Ascending aorta (tissue), 2 donors: ENCODE measurements around the gene SFMBT2. TPM values are rescaled to one million over a fixed set of nuclear protein-coding genes. Genes with fewer than 3 reads are reported as not detected.

Experiments used
- DNase-seq, 2 donors: peaks; one replicate each; pipeline ENCODE4 v3.0.0-alpha.2; 2019; ENCODE audit warnings: low spot score in 2 of 2
- H3K27ac ChIP-seq, 2 donors: fragments of 200-600 bp; sonication (generic); one replicate each; pipeline ENCODE4 v1.5.1; 2016 to 2017; ENCODE audit warnings: mild to moderate bottlenecking in 1 of 2
- H3K27me3 ChIP-seq: fragments of 200-600 bp; sonication (generic); one replicate; pipeline ENCODE4 v1.5.1; 2017
- H3K36me3 ChIP-seq, 2 donors: fragments of 200-600 bp; sonication (generic); one replicate each; pipeline ENCODE4 v1.5.1; 2016
- H3K4me1 ChIP-seq, 2 donors: fragments of 200-600 bp; sonication (generic); one replicate each; pipeline ENCODE4 v1.5.1; 2016 to 2017; ENCODE audit warnings: mild to moderate bottlenecking in 1 of 2
- H3K4me3 ChIP-seq, 2 donors: fragments of 200-600 bp; sonication (generic); one replicate each; pipeline ENCODE4 v1.5.1; 2016 to 2017; ENCODE audit warnings: mild to moderate bottlenecking in 1 of 2
- H3K9me3 ChIP-seq, 2 donors: fragments of 200-600 bp; sonication (generic); one replicate each; pipeline ENCODE4 v1.5.1; 2016
- intact Hi-C: fragments of 100-400 bp; cut with DNase I; formaldehyde crosslinking; loops from one replicate; pipeline ENCODE4 v1.15.1; 2023
- total RNA-seq: library from RNA; depleted of rRNA; stranded (reverse); fragments of >200 nt; gene quantifications from one replicate; pipeline ENCODE4 v1.1.0, GENCODE V29; 2016
- TF ChIP-seq, protein P1 (sequence below), 3 experiments: fragments of 200-600 bp in 2 of 3; fragments of 450-650 bp in 1 of 3; sonication (generic) in 2 of 3; IDR thresholded peaks; one replicate each; pipeline ENCODE4 v1.5.1; 2016 to 2019; ENCODE audit warnings: antibody characterized with exemption in 3 of 3, mild to moderate bottlenecking in 1 of 3, moderate library complexity in 1 of 3

The SFMBT2 gene
- total RNA-seq, 1 donor from 2014 or later: 2.2 TPM

DNA sequence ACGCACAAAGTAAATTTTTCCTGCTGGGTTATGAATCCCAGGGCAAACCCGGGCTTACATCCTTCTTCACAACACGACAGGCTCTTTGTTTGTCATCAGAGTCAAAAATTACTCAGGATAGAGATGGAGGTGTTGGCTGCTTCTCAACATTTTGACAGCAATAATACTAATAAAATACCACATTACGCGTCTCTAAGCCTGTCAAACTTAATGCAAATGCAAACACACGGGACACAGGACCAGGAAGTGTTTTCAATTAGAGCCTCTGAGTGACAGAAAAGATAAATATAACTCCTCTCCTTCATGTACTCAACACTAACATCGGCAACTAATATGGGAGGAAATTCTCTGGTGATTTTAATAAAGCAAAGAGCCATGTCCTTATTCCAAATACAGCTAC is 128.4 kb downstream of the SFMBT2 start:
- H3K27me3 ChIP-seq: no peaks in the 10 kb centered on the region
- H3K9me3 ChIP-seq: no peaks in the 10 kb centered on the region
- H3K36me3 ChIP-seq: no peaks in the 10 kb centered on the region
- TF ChIP-seq, protein P1, sequence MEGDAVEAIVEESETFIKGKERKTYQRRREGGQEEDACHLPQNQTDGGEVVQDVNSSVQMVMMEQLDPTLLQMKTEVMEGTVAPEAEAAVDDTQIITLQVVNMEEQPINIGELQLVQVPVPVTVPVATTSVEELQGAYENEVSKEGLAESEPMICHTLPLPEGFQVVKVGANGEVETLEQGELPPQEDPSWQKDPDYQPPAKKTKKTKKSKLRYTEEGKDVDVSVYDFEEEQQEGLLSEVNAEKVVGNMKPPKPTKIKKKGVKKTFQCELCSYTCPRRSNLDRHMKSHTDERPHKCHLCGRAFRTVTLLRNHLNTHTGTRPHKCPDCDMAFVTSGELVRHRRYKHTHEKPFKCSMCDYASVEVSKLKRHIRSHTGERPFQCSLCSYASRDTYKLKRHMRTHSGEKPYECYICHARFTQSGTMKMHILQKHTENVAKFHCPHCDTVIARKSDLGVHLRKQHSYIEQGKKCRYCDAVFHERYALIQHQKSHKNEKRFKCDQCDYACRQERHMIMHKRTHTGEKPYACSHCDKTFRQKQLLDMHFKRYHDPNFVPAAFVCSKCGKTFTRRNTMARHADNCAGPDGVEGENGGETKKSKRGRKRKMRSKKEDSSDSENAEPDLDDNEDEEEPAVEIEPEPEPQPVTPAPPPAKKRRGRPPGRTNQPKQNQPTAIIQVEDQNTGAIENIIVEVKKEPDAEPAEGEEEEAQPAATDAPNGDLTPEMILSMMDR (IDR thresholded peaks at IDR 0.05): no peak
- intact Hi-C loops: no loop called here
- no peak for DNase-seq
- no peak overlapping the region for H3K27ac ChIP-seq
- H3K4me1 ChIP-seq: no peaks in the 10 kb centered on the region
- no peak overlapping the region for H3K4me3 ChIP-seq

DNA sequence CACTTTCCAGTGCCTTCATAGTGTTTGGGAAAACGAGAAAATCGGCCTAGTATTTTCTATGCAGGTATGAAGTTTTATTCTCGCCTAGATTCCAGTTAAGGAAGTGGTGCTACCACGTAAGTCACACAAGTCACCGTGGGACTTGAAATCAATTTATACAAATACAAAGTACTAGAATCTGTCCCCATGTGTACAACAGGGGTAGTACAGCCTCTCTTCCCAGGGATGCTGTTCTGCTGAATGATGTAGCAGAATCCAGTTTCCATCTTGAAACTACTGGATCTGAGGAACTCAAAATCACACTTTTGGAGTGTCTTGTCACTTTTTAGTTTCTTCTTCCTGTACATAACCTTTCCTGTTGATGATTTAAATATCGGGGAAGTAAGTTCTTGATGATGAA is 129.4 kb downstream of the SFMBT2 start:
- H3K9me3 ChIP-seq: no peaks in the 10 kb centered on the region
- H3K27ac ChIP-seq: no peak overlapping the region
- no peak overlapping the region for H3K4me3 ChIP-seq
- intact Hi-C loops: no loop called here
- TF ChIP-seq, protein P1 (IDR thresholded peaks at IDR 0.05): no peak
- DNase-seq: no peak
- H3K36me3 ChIP-seq: no peaks in the 10 kb centered on the region
- no peaks in the 10 kb centered on the region for H3K27me3 ChIP-seq
- no peaks in the 10 kb centered on the region for H3K4me1 ChIP-seq

DNA sequence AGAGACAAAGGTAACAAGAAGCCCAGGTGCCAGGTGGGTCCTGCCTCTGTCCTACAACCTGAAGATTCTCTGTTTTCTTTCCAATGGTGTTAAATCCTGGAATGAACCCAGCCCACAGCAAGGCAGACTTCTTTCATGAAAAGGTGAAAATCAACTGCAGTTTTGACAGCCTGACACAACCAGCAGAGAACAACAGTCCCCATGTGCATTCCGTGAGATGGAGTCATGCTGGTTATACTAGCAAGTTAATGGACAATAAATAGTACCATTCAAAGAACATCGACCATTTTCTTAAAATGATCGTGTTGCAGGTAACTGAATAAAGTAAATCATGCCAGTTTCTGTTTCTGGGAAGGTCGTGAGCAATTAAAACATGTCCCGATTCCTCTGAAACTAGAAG is 131.5 kb downstream of the SFMBT2 start:
- Histone ChIP-seq H3K4me3 (no peak overlapping the region), H3K36me3 (no peaks in the 10 kb centered on the region), H3K4me1 (no peaks in the 10 kb centered on the region), H3K27me3 (no peaks in the 10 kb centered on the region), H3K27ac (no peak overlapping the region), H3K9me3 (no peaks in the 10 kb centered on the region)
- intact Hi-C loops: no loop called here
- DNase-seq: no peak
- TF ChIP-seq, protein P1 (IDR thresholded peaks at IDR 0.05): no peak

DNA sequence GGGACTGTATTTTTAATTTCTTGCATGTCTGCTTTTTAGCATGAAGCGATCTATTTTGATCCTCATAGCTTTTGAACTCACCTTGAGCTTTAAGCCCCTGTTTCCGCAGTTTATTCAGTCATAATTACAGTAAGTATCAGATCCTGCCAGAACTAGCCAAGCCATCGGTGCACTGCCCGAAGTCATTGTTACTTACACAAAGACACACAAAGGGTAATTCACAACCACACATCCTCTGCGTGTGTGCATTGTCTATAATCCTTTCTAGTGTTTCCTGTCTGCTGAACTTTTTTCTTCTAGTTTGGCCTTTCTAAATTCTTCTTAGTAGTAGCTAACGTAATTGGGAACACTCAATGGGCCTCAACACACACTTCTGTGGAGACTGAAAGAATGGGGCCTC is 133.0 kb downstream of the SFMBT2 start:
- TF ChIP-seq, protein P1 (IDR thresholded peaks at IDR 0.05): no peak
- intact Hi-C loops: no loop called here
- no peak for DNase-seq
- Histone ChIP-seq H3K27ac (no peak overlapping the region), H3K4me1 (no peaks in the 10 kb centered on the region), H3K36me3 (no peaks in the 10 kb centered on the region), H3K4me3 (no peak overlapping the region), H3K9me3 (no peaks in the 10 kb centered on the region), H3K27me3 (no peaks in the 10 kb centered on the region)

DNA sequence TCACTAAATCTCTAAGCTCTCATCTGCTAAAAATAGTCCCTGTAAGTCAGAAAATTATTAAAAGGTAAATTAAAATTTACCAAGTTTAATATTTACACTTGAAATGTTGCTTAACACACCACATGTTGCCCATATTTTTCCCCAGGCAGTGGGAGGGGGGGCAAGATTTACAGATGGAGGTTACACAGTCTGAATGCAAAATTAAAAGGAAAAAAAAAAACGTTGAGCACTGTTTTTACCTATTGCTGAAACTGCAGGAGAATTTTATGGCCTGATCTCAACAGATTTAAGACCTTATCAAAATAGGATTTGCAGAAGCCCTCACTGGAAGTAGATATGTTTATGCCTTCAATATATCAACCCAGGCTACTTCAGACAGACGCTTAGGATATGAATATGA is 133.4 kb downstream of the SFMBT2 start:
- Histone ChIP-seq H3K4me3 (no peak overlapping the region), H3K4me1 (no peaks in the 10 kb centered on the region), H3K27ac (no peak overlapping the region), H3K9me3 (no peaks in the 10 kb centered on the region), H3K27me3 (no peaks in the 10 kb centered on the region), H3K36me3 (no peaks in the 10 kb centered on the region)
- DNase-seq: no peak
- TF ChIP-seq, protein P1 (IDR thresholded peaks at IDR 0.05): no peak
- intact Hi-C loops: no loop called here

DNA sequence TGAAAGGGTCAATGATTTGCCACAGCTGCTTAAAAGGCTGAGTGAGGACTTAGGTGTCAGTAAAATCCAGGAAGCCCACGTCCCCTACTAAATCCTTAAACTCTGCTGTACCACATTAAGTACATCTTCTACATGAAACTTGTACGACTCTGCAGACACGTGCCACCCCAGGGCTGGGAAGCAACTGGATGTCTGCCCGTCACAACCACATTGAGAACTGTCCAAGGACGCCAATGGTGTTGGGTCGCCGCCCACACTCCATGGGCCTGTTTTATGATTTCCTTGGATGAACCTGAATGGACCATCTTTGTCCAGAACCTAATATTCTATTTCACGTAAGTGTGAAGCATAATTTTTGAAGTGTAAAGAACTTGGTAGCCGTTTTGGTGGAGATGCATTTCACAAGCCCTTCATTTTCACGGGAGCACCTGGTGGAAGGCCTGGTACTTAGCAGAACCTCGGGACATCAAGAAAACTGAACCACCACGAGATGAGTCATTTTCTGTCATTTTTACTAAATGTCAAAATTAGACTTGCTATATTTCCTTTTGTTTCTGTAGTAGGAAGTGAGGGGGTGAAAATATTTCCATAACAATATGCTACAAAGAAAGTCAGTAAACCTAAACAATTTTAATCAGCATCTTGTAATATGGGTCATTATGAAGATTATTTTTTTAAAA is 134.9 kb downstream of the SFMBT2 start:
- no peak for DNase-seq
- intact Hi-C loops: no loop called here
- no peaks in the 10 kb centered on the region for H3K4me1 ChIP-seq
- no peaks in the 10 kb centered on the region for H3K9me3 ChIP-seq
- no peaks in the 10 kb centered on the region for H3K27me3 ChIP-seq
- H3K36me3 ChIP-seq: no peaks in the 10 kb centered on the region
- H3K4me3 ChIP-seq: no peak overlapping the region
- TF ChIP-seq, protein P1 (IDR thresholded peaks at IDR 0.05): no peak
- no peak overlapping the region for H3K27ac ChIP-seq
